BLaER1 (cell line): ENCODE data around the gene RFNG.

Experiments
- H3K27ac ChIP-seq: shearing (Covaris generic); formaldehyde crosslinking; 2 replicates; pipeline ENCODE4 v1.8.1; 2022
- H3K27me3 ChIP-seq: shearing (Covaris generic); formaldehyde crosslinking; 2 replicates; pipeline ENCODE4 v1.8.1; 2022
- H3K36me3 ChIP-seq: shearing (Covaris generic); formaldehyde crosslinking; 2 replicates; pipeline ENCODE4 v1.8.1; 2022
- H3K4me1 ChIP-seq: shearing (Covaris generic); formaldehyde crosslinking; 2 replicates; pipeline ENCODE4 v1.8.1; 2022
- H3K4me2 ChIP-seq: shearing (Covaris generic); formaldehyde crosslinking; 2 replicates; pipeline ENCODE4 v1.8.1; 2022
- H3K4me3 ChIP-seq: shearing (Covaris generic); formaldehyde crosslinking; 2 replicates; pipeline ENCODE4 v1.8.1; 2022
- H3K9ac ChIP-seq: shearing (Covaris generic); formaldehyde crosslinking; 2 replicates; pipeline ENCODE4 v1.8.1; 2022
- H3K9me3 ChIP-seq: shearing (Covaris generic); formaldehyde crosslinking; 2 replicates; pipeline ENCODE4 v1.8.1; 2022
- H4K20me1 ChIP-seq: shearing (Covaris generic); formaldehyde crosslinking; 2 replicates; pipeline ENCODE4 v1.8.1; 2022
- Cebpa-rat ChIP-seq: shearing (Covaris generic); IDR thresholded peaks from 2 replicates; pipeline ENCODE4 v1.8.1; 2022

Gene RFNG

GRCh38 chr17:82089723-82090548, 38.3 kb upstream of the RFNG start:
- H3K4me1 ChIP-seq = peaks cover 4% of the 10 kb centered on the region; the same call in 1 of the 2 replicates
- no peak overlapping the region for H3K4me2 ChIP-seq
- no peaks in the 10 kb centered on the region for H3K27me3 ChIP-seq
- H3K4me3 ChIP-seq = no peak overlapping the region
- H3K36me3 ChIP-seq = peaks cover 98% of the 10 kb centered on the region
- no peak overlapping the region for H3K27ac ChIP-seq
- no peak for TF ChIP-seq Cebpa-rat
- no peak overlapping the region for H3K9ac ChIP-seq
- H3K9me3 ChIP-seq = no peaks in the 10 kb centered on the region
- peaks cover 94% of the 10 kb centered on the region for H4K20me1 ChIP-seq

- Histone ChIP-seq H3K36me3 (peaks cover 99% of the 10 kb centered on the region), H4K20me1 (peaks cover 96% of the 10 kb centered on the region), H3K4me1 (peaks cover 4% of the 10 kb centered on the region; the same call in 1 of the 2 replicates), H3K9ac (no peak overlapping the region), H3K27ac (no peak overlapping the region), H3K4me2 (no peak overlapping the region), H3K9me3 (no peaks in the 10 kb centered on the region), H3K4me3 (no peak overlapping the region), H3K27me3 (no peaks in the 10 kb centered on the region)
- TF ChIP-seq Cebpa-rat = no peak
These were observed 37.5 kb upstream of the RFNG start for GRCh38 chr17:82088838-82089722.

- peaks cover 98% of the 10 kb centered on the region for H4K20me1 ChIP-seq
- H3K4me1 ChIP-seq = peaks cover 4% of the 10 kb centered on the region; the same call in 1 of the 2 replicates
These were observed 36.6 kb upstream of the RFNG start for GRCh38 chr17:82087961-82088837.

GRCh38 chr17:82086941-82087906, 35.6 kb upstream of the RFNG start:
- Histone ChIP-seq H4K20me1 (peaks cover 100% of the 10 kb centered on the region), H3K4me1 (peaks cover 4% of the 10 kb centered on the region; the same call in 1 of the 2 replicates), H3K27ac (no peak overlapping the region), H3K9ac (no peak overlapping the region), H3K9me3 (no peaks in the 10 kb centered on the region), H3K27me3 (no peaks in the 10 kb centered on the region), H3K4me3 (no peak overlapping the region), H3K36me3 (peaks cover 100% of the 10 kb centered on the region), H3K4me2 (no peak overlapping the region)
- TF ChIP-seq Cebpa-rat = no peak

More at GRCh38 chr17:82087961-82088837, 36.6 kb upstream of the RFNG start:
- H3K27ac ChIP-seq = no peak overlapping the region
- H3K27me3 ChIP-seq = no peaks in the 10 kb centered on the region
- no peak overlapping the region for H3K4me2 ChIP-seq
- H3K4me3 ChIP-seq = no peak overlapping the region
- H3K9ac ChIP-seq = no peak overlapping the region
- no peak for TF ChIP-seq Cebpa-rat
- H3K36me3 ChIP-seq = peaks cover 100% of the 10 kb centered on the region
- no peaks in the 10 kb centered on the region for H3K9me3 ChIP-seq

- Histone ChIP-seq H3K9ac (0 out of 2 replicates have a peak overlapping the region, but pooled peaks have one; percentile 29), H3K36me3 (peaks cover 99% of the 10 kb centered on the region), H3K9me3 (no peaks in the 10 kb centered on the region), H3K4me3 (no peak overlapping the region), H3K27me3 (no peaks in the 10 kb centered on the region), H4K20me1 (peaks cover 97% of the 10 kb centered on the region), H3K27ac (peak overlapping the region; percentile 46; the same call in 1 of the 2 replicates), H3K4me2 (no peak overlapping the region; the same call in 1 of the 2 replicates), H3K4me1 (peaks cover 4% of the 10 kb centered on the region; the same call in 1 of the 2 replicates)
- TF ChIP-seq Cebpa-rat = no peak
These were observed 34.5 kb upstream of the RFNG start for GRCh38 chr17:82085931-82086764.

GRCh38 chr17:82085031-82085861, 33.6 kb upstream of the RFNG start:
- no peaks in the 10 kb centered on the region for H3K9me3 ChIP-seq
- no peak overlapping the region for H3K27ac ChIP-seq
- H3K9ac ChIP-seq = no peak overlapping the region
- H3K4me2 ChIP-seq = no peak overlapping the region
- no peaks in the 10 kb centered on the region for H3K27me3 ChIP-seq
- H3K4me3 ChIP-seq = no peak overlapping the region
- TF ChIP-seq Cebpa-rat = no peak
- peaks cover 99% of the 10 kb centered on the region for H3K36me3 ChIP-seq
- peaks cover 4% of the 10 kb centered on the region; the same call in 1 of the 2 replicates for H3K4me1 ChIP-seq
- peaks cover 97% of the 10 kb centered on the region for H4K20me1 ChIP-seq

- peaks cover 4% of the 10 kb centered on the region; the same call in 1 of the 2 replicates for H3K4me1 ChIP-seq
- no peaks in the 10 kb centered on the region for H3K9me3 ChIP-seq
- no peak overlapping the region for H3K9ac ChIP-seq
- H4K20me1 ChIP-seq = peaks cover 97% of the 10 kb centered on the region
- peaks cover 99% of the 10 kb centered on the region for H3K36me3 ChIP-seq
- TF ChIP-seq Cebpa-rat = no peak
- no peaks in the 10 kb centered on the region for H3K27me3 ChIP-seq
- no peak overlapping the region for H3K4me2 ChIP-seq
- H3K4me3 ChIP-seq = no peak overlapping the region
- no peak overlapping the region for H3K27ac ChIP-seq
These were observed 32.9 kb upstream of the RFNG start for GRCh38 chr17:82084373-82085030.
